GM23248 (cell line): ENCODE data around the gene ARAP2.

Experiments used
- EZH2 ChIP-seq: fragments of 200-600 bp; sonication (generic); IDR thresholded peaks from 2 replicates; pipeline ENCODE4 v1.6.1; 2018; ENCODE audit warnings: antibody characterized with exemption, mild to moderate bottlenecking; ENCODE audit not compliant: insufficient read depth, poor library complexity, severe bottlenecking
- EZH2phosphoT487 ChIP-seq: fragments of 200-600 bp; sonication (generic); IDR thresholded peaks from 2 replicates; pipeline ENCODE4 v1.6.1; 2018; ENCODE audit warnings: antibody characterized with exemption, moderate library complexity, mild to moderate bottlenecking, low read depth; ENCODE audit not compliant: insufficient read depth

DNA sequence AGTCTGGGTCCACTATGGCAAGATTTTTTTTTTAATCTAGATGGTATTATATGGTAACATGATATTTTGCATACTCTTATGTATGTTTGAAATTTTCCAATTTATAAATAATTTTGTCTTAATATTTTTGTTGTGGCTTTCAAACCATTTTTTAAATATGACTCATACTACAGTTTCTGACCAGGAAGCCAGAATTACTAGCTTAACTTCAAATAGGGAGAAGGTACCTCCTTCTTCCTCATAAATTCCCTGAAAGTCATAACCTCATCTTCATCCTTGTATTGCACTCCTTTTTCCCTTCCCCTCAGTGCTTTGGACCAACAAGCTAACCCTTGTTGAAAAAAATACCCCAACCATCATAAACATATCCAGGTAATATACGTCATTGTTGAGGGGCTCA, 21.6 kb downstream of the ARAP2 start:
- TF ChIP-seq EZH2phosphoT487 (no peak), EZH2 (no peak)
